22Rv1 (cell line): ENCODE data around the gene LRRC27.

Experiments used
- CTCF ChIP-seq: fragments of 450-650 bp; IDR thresholded peaks from 2 replicates; pipeline ENCODE4 v1.5.1; 2017; ENCODE audit warnings: mild to moderate bottlenecking
- ZFX ChIP-seq: fragments of 450-650 bp; IDR thresholded peaks from 2 replicates; pipeline ENCODE4 v1.6.1; 2017; ENCODE audit warnings: antibody characterized with exemption, borderline replicate concordance

GRCh38 chr10:132311338-132311939, 20.6 kb upstream of the LRRC27 start:
- TF ChIP-seq CTCF, result no peak
- TF ChIP-seq ZFX, result no peak
